ENCODE measurements around the gene FBN1.
A peak's percentile ranks its signal among the peaks of the same experiment; 100 is the strongest.

FBN1 gene

GRCh38 chr15:48652510-48653076 is 7.1 kb upstream of the FBN1 start:
- DNase-seq: no peak

- DNase-seq: no peak
Measured at GRCh38 chr15:48650931-48651330, 5.4 kb upstream of the FBN1 start.

- DNase-seq: peak in 18 of 56 donors; percentile 1 to 45 (median 16)
Measured at GRCh38 chr15:48647962-48648361, 2.5 kb upstream of the FBN1 start.

- DNase-seq: peak in 3 of 56 donors; percentile 33 to 44 (median 34)
Measured at GRCh38 chr15:48646331-48646730, 822 bp upstream of the FBN1 start.

- peak in 53 of 56 donors; percentile 27 to 92 (median 74) for DNase-seq
Measured at GRCh38 chr15:48644827-48645557, 517 bp downstream of the FBN1 start.

- peak in 8 of 56 donors; percentile 23 to 59 (median 49) for DNase-seq
Measured at GRCh38 chr15:48644467-48644826, 1.1 kb downstream of the FBN1 start.

- peak in 1 of 56 donors; percentile 30 for DNase-seq
Measured at GRCh38 chr15:48643776-48644466, 1.6 kb downstream of the FBN1 start.

- DNase-seq: no peak
Measured at GRCh38 chr15:48643206-48643605, 2.3 kb downstream of the FBN1 start.

GRCh38 chr15:48642795-48643194 is 2.7 kb downstream of the FBN1 start:
- no peak for DNase-seq

- peak in 19 of 56 donors; percentile 0 to 59 (median 17) for DNase-seq
Measured at GRCh38 chr15:48641416-48641815, 4.1 kb downstream of the FBN1 start.

- no peak for DNase-seq
Measured at GRCh38 chr15:48638963-48639362, 6.5 kb downstream of the FBN1 start.

GRCh38 chr15:48637639-48638038 is 7.9 kb downstream of the FBN1 start:
- DNase-seq: no peak

- peak in 13 of 56 donors; percentile 0 to 44 (median 19) for DNase-seq
Measured at GRCh38 chr15:48636511-48636910, 9.0 kb downstream of the FBN1 start.

- DNase-seq: no peak
Measured at GRCh38 chr15:48634893-48635292, 10.6 kb downstream of the FBN1 start.

- DNase-seq: no peak
Measured at GRCh38 chr15:48634096-48634495, 11.4 kb downstream of the FBN1 start.

GRCh38 chr15:48632651-48633050 is 12.9 kb downstream of the FBN1 start:
- no peak for DNase-seq

GRCh38 chr15:48631176-48631770 is 14.2 kb downstream of the FBN1 start:
- peak in 5 of 56 donors; percentile 5 to 59 (median 14) for DNase-seq

GRCh38 chr15:48630245-48630644 is 15.3 kb downstream of the FBN1 start:
- no peak for DNase-seq

- DNase-seq: no peak
Measured at GRCh38 chr15:48628832-48629231, 16.7 kb downstream of the FBN1 start.

- no peak for DNase-seq
Measured at GRCh38 chr15:48627260-48627940, 18.1 kb downstream of the FBN1 start.

GRCh38 chr15:48625126-48625525 is 20.4 kb downstream of the FBN1 start:
- DNase-seq: no peak

- no peak for DNase-seq
Measured at GRCh38 chr15:48624700-48625099, 20.8 kb downstream of the FBN1 start.
